ENCODE data around the gene HDAC3. TPM values are rescaled to one million over a fixed set of nuclear protein-coding genes. Genes with fewer than 3 reads are reported as not detected.
A peak's percentile ranks its signal among the peaks of the same experiment; 100 is the strongest.
"Not testable (repeated sequence)": the region's sequence is repeated elsewhere in the genome, so short reads cannot be mapped to it uniquely, and the experiment has no call there.

Gene HDAC3
- total and polyA plus RNA-seq, 11 donors: 24.5 to 39.0 (median 32.3) TPM

- H3K9me3 ChIP-seq: no peaks in the 10 kb centered on the region
- ATAC-seq (no peak), DNase-seq (no peak)
- H3K27me3 ChIP-seq: no peaks in the 10 kb centered on the region
- intact Hi-C loops (cut with DNase I): loop anchor here in 2 of 10 donors (2.0 kb wide), 2 partner anchors 14 to 16 kb away; no protein-coding TSS in a partner anchor
- no peak for TF ChIP-seq POLR2A (IDR thresholded peaks at IDR 0.05)
- TF ChIP-seq CTCF (IDR thresholded peaks at IDR 0.05): no peak
- peaks cover 0 to 64% (median 40%) of the 10 kb centered on the region in 12 donors for H3K4me1 ChIP-seq
- peak overlapping the region in 11 of 12 donors; percentile 75 to 99 (median 97) for H3K27ac ChIP-seq
- 47 to 61% (median 50%) methylated on average over 2 of the region's 2 CpGs for WGBS, 4 donors
- peak overlapping the region in 11 of 12 donors; percentile 73 to 99 (median 96) for H3K4me3 ChIP-seq
- H3K36me3 ChIP-seq: peaks cover 0 to 26% (median 21%) of the 10 kb centered on the region in 9 donors
Measured at GRCh38 chr5:141617128-141617527, 19.5 kb downstream of the HDAC3 start.

- peak overlapping the region in 8 of 12 donors; percentile 10 to 99 (median 94) for H3K4me3 ChIP-seq
- peaks cover 0 to 16% (median 12%) of the 10 kb centered on the region in 9 donors for H3K36me3 ChIP-seq
- H3K27me3 ChIP-seq: no peaks in the 10 kb centered on the region
- WGBS, 4 donors: 68 to 75% (median 71%) methylated on average over 9 of the region's 9 CpGs
- intact Hi-C loops (cut with DNase I): loop anchor here in 2 of 10 donors (2.0 kb wide), 2 partner anchors 13 to 15 kb away; no protein-coding TSS in a partner anchor
- no peak for ATAC-seq
- H3K27ac ChIP-seq: peak overlapping the region in 6 of 12 donors; percentile 90 to 99 (median 98)
- H3K4me1 ChIP-seq: peaks cover 0 to 72% (median 40%) of the 10 kb centered on the region in 12 donors
- DNase-seq: no peak
- no peak for TF ChIP-seq CTCF (IDR thresholded peaks at IDR 0.05)
- TF ChIP-seq POLR2A (IDR thresholded peaks at IDR 0.05): no peak
- no peaks in the 10 kb centered on the region for H3K9me3 ChIP-seq
Measured at GRCh38 chr5:141615991-141616720, 20.5 kb downstream of the HDAC3 start.

GRCh38 chr5:141613344-141613743 is 23.3 kb downstream of the HDAC3 start:
- Histone ChIP-seq H3K27me3 (no peaks in the 10 kb centered on the region), H3K9me3 (no peaks in the 10 kb centered on the region), H3K27ac (peak overlapping the region in 6 of 12 donors; percentile 1 to 54 (median 24)), H3K36me3 (no peaks in the 10 kb centered on the region), H3K4me1 (peaks cover 0 to 87% (median 40%) of the 10 kb centered on the region in 12 donors), H3K4me3 (no peak overlapping the region)
- intact Hi-C loops (cut with DNase I): no loop called here
- ATAC-seq: no peak
- TF ChIP-seq CTCF (IDR thresholded peaks at IDR 0.05): no peak
- TF ChIP-seq POLR2A (IDR thresholded peaks at IDR 0.05): no peak
- no peak for DNase-seq

- ATAC-seq: no peak
- peaks cover 0 to 90% (median 29%) of the 10 kb centered on the region in 12 donors for H3K4me1 ChIP-seq
- 79 to 84% (median 80%) methylated on average over 3 of the region's 3 CpGs for WGBS, 4 donors
Measured at GRCh38 chr5:141611289-141611688, 25.4 kb downstream of the HDAC3 start.

GRCh38 chr5:141609921-141610320 is 26.7 kb downstream of the HDAC3 start:
- intact Hi-C loops (cut with DNase I); H3K9me3 ChIP-seq; ATAC-seq; DNase-seq; H3K36me3 ChIP-seq; H3K27ac ChIP-seq; H3K27me3 ChIP-seq; H3K4me3 ChIP-seq: not testable (repeated sequence)
- 96 to 99% (median 97%) methylated on average over 7 of the region's 7 CpGs for WGBS, 4 donors
- peaks cover 0 to 91% (median 35%) of the 10 kb centered on the region in 12 donors for H3K4me1 ChIP-seq

More at GRCh38 chr5:141611289-141611688, 25.4 kb downstream of the HDAC3 start:
- Histone ChIP-seq H3K36me3 (no peaks in the 10 kb centered on the region), H3K27ac (no peak overlapping the region), H3K4me3 (no peak overlapping the region), H3K27me3 (no peaks in the 10 kb centered on the region), H3K9me3 (no peaks in the 10 kb centered on the region)
- TF ChIP-seq POLR2A (IDR thresholded peaks at IDR 0.05) (no peak), CTCF (IDR thresholded peaks at IDR 0.05) (no peak)
- no peak for DNase-seq
- intact Hi-C loops (cut with DNase I): no loop called here

All from heart left ventricle (tissue), 16 donors.